Measurements from ENCODE around the gene F8A3.
"Not testable (repeated sequence)": the region's sequence is repeated elsewhere in the genome, so short reads cannot be mapped to it uniquely, and the experiment has no call there.

Gene F8A3

DNA sequence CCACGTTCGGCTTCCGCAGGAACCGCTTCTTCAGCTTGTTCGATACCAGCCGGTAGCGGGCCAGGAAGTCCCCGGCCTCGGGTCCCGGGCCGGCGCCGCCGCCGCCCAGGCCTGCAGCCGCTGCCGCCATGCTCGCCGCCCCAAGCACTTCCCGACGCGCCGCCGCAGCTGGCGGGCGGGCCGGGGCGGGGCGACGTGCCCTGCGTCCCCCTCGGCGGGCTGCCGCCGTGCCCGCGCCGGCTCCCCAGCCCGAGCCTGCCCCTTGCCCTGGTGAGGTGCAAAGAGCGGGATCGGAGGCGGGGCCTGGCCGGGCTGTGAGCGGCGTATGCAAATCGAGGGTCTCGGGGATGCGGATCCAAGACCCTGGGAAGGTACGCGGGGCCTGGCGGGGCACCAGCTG, at the start of gene F8A3:
Gene F8A3, minus strand, starts transcription at position 150 of the 400 bp plus-strand sequence. Its CDS starts 20 bp downstream, at position 130.
- not testable (repeated sequence) for DNase-seq

GRCh38 chrX:155505296-155505695, 46.9 kb upstream of the F8A3 start:
- no peak for DNase-seq

DNA sequence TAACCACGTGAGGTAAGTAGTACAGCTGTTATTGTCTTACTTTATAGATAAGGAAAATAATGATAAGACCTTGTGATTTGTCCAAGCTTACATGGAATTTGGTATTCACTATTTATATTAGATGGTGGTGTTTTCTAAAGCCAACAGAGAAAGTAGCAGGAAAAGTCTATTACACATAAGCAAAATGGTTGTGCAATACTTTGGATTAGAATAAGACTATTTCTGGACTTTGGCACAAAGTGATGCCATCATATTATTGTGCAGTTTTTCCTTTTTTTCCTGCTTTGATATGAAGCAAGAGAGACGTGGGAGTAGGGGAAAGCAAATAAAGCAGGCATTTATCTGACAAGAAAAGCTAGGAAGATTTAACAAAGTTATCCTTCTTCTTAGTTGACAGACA, 36.7 kb upstream of the F8A3 start:
- not testable (repeated sequence) for DNase-seq

- DNase-seq, result not testable (repeated sequence)
Observed at GRCh38 chrX:155491421-155491820, 33.0 kb upstream of the F8A3 start.

GRCh38 chrX:155477136-155477535, 18.7 kb upstream of the F8A3 start:
- not testable (repeated sequence) for DNase-seq

GRCh38 chrX:155466269-155466938, 8.0 kb upstream of the F8A3 start:
- DNase-seq, result not testable (repeated sequence)

- DNase-seq, result not testable (repeated sequence)
Observed at GRCh38 chrX:155460501-155460900, 2.1 kb upstream of the F8A3 start.

- DNase-seq, result not testable (repeated sequence)
Observed at GRCh38 chrX:155457761-155458447, 516 bp downstream of the F8A3 start.

DNA sequence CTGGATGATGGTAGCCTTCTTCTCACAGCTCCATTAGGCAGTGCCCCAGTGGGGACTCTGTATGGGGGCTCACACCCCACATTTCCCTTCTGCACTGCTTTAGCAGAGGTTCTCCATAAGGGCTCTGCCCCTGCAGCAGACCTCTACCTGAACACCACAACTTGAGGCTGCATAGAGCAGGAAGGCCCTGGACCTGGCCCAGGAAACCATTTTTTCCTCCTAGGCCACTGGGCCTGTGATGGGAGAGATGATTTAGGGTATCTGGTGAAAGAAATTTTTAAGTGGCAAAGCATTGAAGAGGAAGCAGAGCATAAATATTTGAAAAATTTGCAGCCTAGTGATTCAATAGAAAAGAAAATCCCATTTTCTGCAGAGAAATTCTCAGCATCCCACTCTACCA, 17.3 kb downstream of the F8A3 start:
- DNase-seq, result no peak

DNA sequence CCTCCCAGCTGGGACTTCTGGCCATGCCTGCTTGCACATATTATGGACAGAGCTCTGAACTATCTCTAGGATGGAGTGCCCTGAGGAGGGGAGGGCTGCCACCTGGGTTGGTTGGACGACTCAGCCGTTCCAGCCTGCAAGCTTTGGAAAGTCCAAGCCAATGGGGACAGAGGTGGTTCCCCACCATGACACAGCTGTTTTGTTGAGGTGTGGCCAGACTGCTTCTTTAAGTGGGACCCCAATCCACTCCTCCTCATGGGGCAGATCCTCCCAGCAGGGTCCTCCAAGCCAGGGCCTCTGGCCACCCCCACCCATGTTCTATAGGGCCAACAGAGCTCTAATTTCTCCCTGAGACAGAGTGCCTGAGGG, 22.7 kb downstream of the F8A3 start:
- no peak for DNase-seq

DNA sequence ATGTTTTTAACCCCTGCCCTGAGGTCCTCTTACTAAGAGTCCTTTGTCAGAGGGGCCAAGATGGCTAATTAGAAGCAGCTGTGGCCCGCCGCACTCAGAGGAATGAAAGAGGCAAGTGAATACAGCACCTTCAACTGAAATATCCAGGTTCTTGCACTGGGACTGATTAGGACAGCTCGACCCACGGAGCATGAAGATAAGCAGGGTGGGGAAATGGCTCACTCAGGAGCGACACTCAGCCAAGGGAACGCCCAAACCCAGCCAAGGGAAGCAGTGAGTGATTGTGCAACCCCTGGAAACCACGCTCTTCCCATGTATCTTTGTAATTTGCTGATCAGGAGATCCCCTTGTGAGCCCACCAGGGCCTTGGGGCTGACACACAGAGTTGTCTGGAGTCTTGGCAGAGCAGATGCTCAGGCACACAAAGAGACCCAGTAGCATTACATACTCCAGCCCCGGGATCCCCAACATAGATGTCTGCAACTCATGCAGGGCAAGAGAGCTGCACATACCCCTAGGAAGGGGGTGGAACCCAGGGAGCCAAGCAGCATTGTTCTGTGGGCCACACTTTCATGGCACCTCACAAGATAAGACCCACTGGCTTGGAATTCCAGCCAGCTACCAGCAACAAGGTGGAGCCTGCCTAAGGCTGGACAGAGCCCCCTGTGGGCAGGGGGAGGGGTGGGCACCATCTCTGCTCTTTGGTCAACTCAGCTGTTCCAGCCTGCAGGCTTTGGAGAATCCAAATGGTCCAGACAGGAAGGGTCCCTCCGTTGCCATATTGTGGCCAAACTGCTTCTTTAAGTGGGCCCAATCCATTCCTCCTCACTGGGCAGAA, 23.3 kb downstream of the F8A3 start:
- DNase-seq, result no peak

DNA sequence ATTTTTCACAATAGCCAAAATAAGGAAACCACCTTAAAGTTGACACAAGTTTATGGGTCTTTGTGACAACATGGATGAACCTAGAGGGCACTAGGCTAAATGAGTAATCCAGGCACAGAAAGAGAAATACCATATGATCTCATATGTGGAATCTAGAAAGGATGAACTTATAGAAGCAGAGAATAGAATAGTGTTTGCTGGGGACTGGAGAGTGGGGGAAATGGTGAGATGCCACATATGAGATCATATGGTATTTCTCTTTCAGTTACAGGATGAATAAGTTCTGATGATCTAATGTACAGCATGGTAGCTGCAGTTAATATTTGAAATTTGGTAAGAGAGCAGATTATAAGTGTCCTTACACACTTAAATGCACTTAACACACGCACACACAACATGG, 40.7 kb downstream of the F8A3 start:
- DNase-seq, result no peak

Data from activated CD4-positive, CD25-positive, alpha-beta regulatory T cell (primary cell).